Measurements from ENCODE around the gene ZSCAN32. TPM values are rescaled to one million over a fixed set of nuclear protein-coding genes. Genes with fewer than 3 reads are reported as not detected.

The ZSCAN32 gene
- total RNA-seq, 5 donors from 2014 or later (not counting 1 experiment from before 2014, with no cell fraction given), result 11.6 to 34.5 (median 28.5) TPM

- CTCF ChIA-PET, result no interaction called here
- no peak overlapping the region for H3K27ac Mint-ChIP-seq
- Histone ChIP-seq H3K4me1 (ENCODE audit: control insufficient read depth in 1 of 2, extremely low read depth in 1 of 2, insufficient read depth in 2 of 2, low read length in 2 of 2) (no peaks in the 10 kb centered on the region), H3K27me3 (replicated peaks in 1 of 2; ENCODE audit: control insufficient read depth in 2 of 2, extremely low read depth in 1 of 2, insufficient read depth in 2 of 2, low read length in 1 of 2) (no peaks in the 10 kb centered on the region), H3K36me3 (ENCODE audit: control insufficient read depth in 2 of 2, extremely low read depth in 1 of 2, insufficient read depth in 1 of 2, low read length in 1 of 2) (no peaks in the 10 kb centered on the region), H3K27ac (ENCODE audit: low read length) (no peak overlapping the region), H3K9me3 (no peaks in the 10 kb centered on the region), H3K4me3 (ENCODE audit: control insufficient read depth in 1 of 2, extremely low read depth in 1 of 2, low read length in 1 of 2) (no peak overlapping the region)
- ATAC-seq (replicated peaks in 1 of 4) (no peak), DNase-seq (no peak)
- peaks cover 5% of the 10 kb centered on the region for H3K36me3 Mint-ChIP-seq
- POLR2A ChIA-PET, result no interaction called here
- 48% methylated on average over 8 of the region's 13 CpGs for WGBS (ENCODE audit: insufficient coverage)
- peaks cover 0 to under 1% (median 0%) of the 10 kb centered on the region in 3 donors for H3K9me3 Mint-ChIP-seq
- H3K4me1 Mint-ChIP-seq, result peaks cover 3 to 8% (median 5%) of the 10 kb centered on the region in 3 donors
- H3K4me3 Mint-ChIP-seq, result no peak overlapping the region
- peaks cover 4 to 5% of the 10 kb centered on the region in 2 donors for H3K27me3 Mint-ChIP-seq
Observed at GRCh38 chr16:3349175-3349574, 51.6 kb downstream of the ZSCAN32 start.

GRCh38 chr16:3348547-3349167 lies 52.1 kb downstream of the ZSCAN32 start:
- peaks cover 5% of the 10 kb centered on the region for H3K36me3 Mint-ChIP-seq
- H3K9me3 Mint-ChIP-seq, result no peaks in the 10 kb centered on the region
- no peaks in the 10 kb centered on the region for H3K27me3 ChIP-seq (replicated peaks in 1 of 2; ENCODE audit: control insufficient read depth in 2 of 2, extremely low read depth in 1 of 2, insufficient read depth in 2 of 2, low read length in 1 of 2)
- H3K4me3 Mint-ChIP-seq, result no peak overlapping the region
- H3K27me3 Mint-ChIP-seq, result peaks cover 4 to 5% of the 10 kb centered on the region in 2 donors
- H3K9me3 ChIP-seq, result no peaks in the 10 kb centered on the region
- WGBS (ENCODE audit: insufficient coverage), result no CpG with 5 or more reads among the region's 4 CpGs
- no peak for DNase-seq
- H3K36me3 ChIP-seq (ENCODE audit: control insufficient read depth in 2 of 2, extremely low read depth in 1 of 2, insufficient read depth in 1 of 2, low read length in 1 of 2), result no peaks in the 10 kb centered on the region
- no peak overlapping the region for H3K27ac Mint-ChIP-seq
- no peak overlapping the region for H3K4me3 ChIP-seq (ENCODE audit: control insufficient read depth in 1 of 2, extremely low read depth in 1 of 2, low read length in 1 of 2)
- ChIA-PET POLR2A (no interaction called here), CTCF (no interaction called here)
- no peak overlapping the region for H3K27ac ChIP-seq (ENCODE audit: low read length)
- no peaks in the 10 kb centered on the region for H3K4me1 ChIP-seq (ENCODE audit: control insufficient read depth in 1 of 2, extremely low read depth in 1 of 2, insufficient read depth in 2 of 2, low read length in 2 of 2)
- peaks cover 2 to 3% (median 2%) of the 10 kb centered on the region in 3 donors for H3K4me1 Mint-ChIP-seq
- no peak for ATAC-seq (replicated peaks in 1 of 4)

DNA sequence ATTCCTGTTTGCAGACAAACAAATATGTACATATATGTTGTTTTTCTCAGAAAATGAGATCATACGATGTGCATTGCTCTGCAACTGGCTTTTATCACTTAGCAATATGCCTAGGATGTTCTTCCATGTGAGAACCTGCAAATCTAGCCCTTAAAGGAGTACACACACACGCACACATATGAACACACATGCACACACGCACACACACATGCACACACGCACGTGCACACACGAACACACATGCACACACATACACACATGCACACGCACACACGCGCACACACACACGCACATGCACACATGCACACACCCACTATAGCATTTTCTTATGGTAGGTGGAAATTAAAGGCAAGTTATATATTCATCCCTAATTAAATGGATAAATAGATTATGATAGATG lies 53.2 kb downstream of the ZSCAN32 start:
- Histone ChIP-seq H3K36me3 (ENCODE audit: control insufficient read depth in 2 of 2, extremely low read depth in 1 of 2, insufficient read depth in 1 of 2, low read length in 1 of 2) (no peaks in the 10 kb centered on the region), H3K27ac (ENCODE audit: low read length) (no peak overlapping the region), H3K27me3 (replicated peaks in 1 of 2; ENCODE audit: control insufficient read depth in 2 of 2, extremely low read depth in 1 of 2, insufficient read depth in 2 of 2, low read length in 1 of 2) (no peaks in the 10 kb centered on the region), H3K4me3 (ENCODE audit: control insufficient read depth in 1 of 2, extremely low read depth in 1 of 2, low read length in 1 of 2) (no peak overlapping the region), H3K4me1 (ENCODE audit: control insufficient read depth in 1 of 2, extremely low read depth in 1 of 2, insufficient read depth in 2 of 2, low read length in 2 of 2) (no peaks in the 10 kb centered on the region), H3K9me3 (no peaks in the 10 kb centered on the region)
- no peaks in the 10 kb centered on the region for H3K9me3 Mint-ChIP-seq
- ATAC-seq (replicated peaks in 1 of 4), result no peak
- ChIA-PET CTCF (no interaction called here), POLR2A (interaction anchor here in 1 of 2 donors (0.7 kb wide), 1 partner anchor 43 kb away, joined by 3 read pairs; no protein-coding TSS in a partner anchor)
- 88% methylated on average over 1 of the region's 10 CpGs for WGBS (ENCODE audit: insufficient coverage)
- peaks cover 4 to 5% of the 10 kb centered on the region in 2 donors for H3K27me3 Mint-ChIP-seq
- no peak for DNase-seq
- H3K27ac Mint-ChIP-seq, result no peak overlapping the region
- no peak overlapping the region for H3K4me3 Mint-ChIP-seq
- H3K36me3 Mint-ChIP-seq, result peaks cover 5% of the 10 kb centered on the region
- no peaks in the 10 kb centered on the region for H3K4me1 Mint-ChIP-seq

GRCh38 chr16:3346041-3346440 lies 54.8 kb downstream of the ZSCAN32 start:
- Histone ChIP-seq H3K27me3 (replicated peaks in 1 of 2; ENCODE audit: control insufficient read depth in 2 of 2, extremely low read depth in 1 of 2, insufficient read depth in 2 of 2, low read length in 1 of 2) (peaks cover 0 to 3% of the 10 kb centered on the region in 2 experiments), H3K4me3 (ENCODE audit: control insufficient read depth in 1 of 2, extremely low read depth in 1 of 2, low read length in 1 of 2) (no peak overlapping the region), H3K9me3 (no peaks in the 10 kb centered on the region), H3K36me3 (ENCODE audit: control insufficient read depth in 2 of 2, extremely low read depth in 1 of 2, insufficient read depth in 1 of 2, low read length in 1 of 2) (no peaks in the 10 kb centered on the region), H3K27ac (ENCODE audit: low read length) (no peak overlapping the region), H3K4me1 (ENCODE audit: control insufficient read depth in 1 of 2, extremely low read depth in 1 of 2, insufficient read depth in 2 of 2, low read length in 2 of 2) (no peaks in the 10 kb centered on the region)
- 67% methylated on average over 1 of the region's 2 CpGs for WGBS (ENCODE audit: insufficient coverage)
- peaks cover 0 to 4% of the 10 kb centered on the region in 2 donors for H3K27me3 Mint-ChIP-seq
- no peaks in the 10 kb centered on the region for H3K9me3 Mint-ChIP-seq
- H3K36me3 Mint-ChIP-seq, result no peaks in the 10 kb centered on the region
- ATAC-seq (replicated peaks in 1 of 4) (no peak), DNase-seq (no peak)
- ChIA-PET CTCF (interaction anchor here in 1 of 2 donors (0.6 kb wide), 1 partner anchor 1549 kb away, joined by 7 read pairs; no protein-coding TSS in a partner anchor), POLR2A (no interaction called here)
- no peak overlapping the region for H3K4me3 Mint-ChIP-seq
- no peak overlapping the region for H3K27ac Mint-ChIP-seq
- H3K4me1 Mint-ChIP-seq, result no peaks in the 10 kb centered on the region

Other genes with a start within 250 kb of the ZSCAN32 start
- not detected for gene OR1F1, start 212.8 kb downstream of the ZSCAN32 start, total RNA-seq
- gene ZNF200, start 165.8 kb downstream of the ZSCAN32 start, total RNA-seq, result 10 to 100 TPM in 3 of 5 donors, 1 to 10 TPM in 2; 7.6 to 21.3 (median 20.1) TPM
- under 1 TPM in 4 of 5 donors, not detected in 1; 0.10 to 0.38 (median 0.19) TPM for gene MEFV, start 144.4 kb downstream of the ZSCAN32 start, total RNA-seq
- 10 to 100 TPM; 28.6 to 50.9 (median 44.3) TPM for gene ZNF263, start 117.5 kb downstream of the ZSCAN32 start, total RNA-seq
- 10 to 100 TPM in 3 of 5 donors, 1 to 10 TPM in 2; 4.4 to 12.3 (median 10.6) TPM for gene TIGD7, start 95.6 kb downstream of the ZSCAN32 start, total RNA-seq
- gene ZNF75A, start 95.5 kb downstream of the ZSCAN32 start, total RNA-seq, result 10 to 100 TPM; 46.0 to 68.7 (median 60.3) TPM
- under 1 TPM in 3 of 5 donors, not detected in 2; 0.25 to 0.51 (median 0.26) TPM for gene OR2C1, start 45.1 kb downstream of the ZSCAN32 start, total RNA-seq
- 10 to 100 TPM in 3 of 5 donors, 1 to 10 TPM in 2; 6.4 to 18.7 (median 18.5) TPM for gene ZNF174, start 211 bp upstream of the ZSCAN32 start, total RNA-seq
- 1 to 10 TPM; 2.2 to 4.8 (median 4.3) TPM for gene ZNF597, start 42.5 kb upstream of the ZSCAN32 start, total RNA-seq
- gene NAA60, start 42.7 kb upstream of the ZSCAN32 start, total RNA-seq, result 10 to 100 TPM; 40.9 to 67.6 (median 55.6) TPM
- not detected for gene C16orf90, start 94.5 kb upstream of the ZSCAN32 start, total RNA-seq
- gene CLUAP1, start 100.0 kb upstream of the ZSCAN32 start, total RNA-seq, result 10 to 100 TPM; 22.5 to 36.2 (median 32.6) TPM
- 100 to 1,000 TPM in 3 of 5 donors, 10 to 100 TPM in 2; 75.6 to 178 (median 160) TPM for gene NLRC3, start 176.4 kb upstream of the ZSCAN32 start, total RNA-seq
- 1 to 10 TPM; 6.3 to 9.4 (median 8.5) TPM for gene SLX4, start 210.6 kb upstream of the ZSCAN32 start, total RNA-seq